GM12892 (cell line): ENCODE results near the gene TXN2.
"Not testable (repeated sequence)": the region's sequence is repeated elsewhere in the genome, so short reads cannot be mapped to it uniquely, and the experiment has no call there.

Experiments
- DNase-seq: peaks from one replicate; pipeline ENCODE4 v3.0.0; 2011; ENCODE audit not compliant: insufficient read length
- FAIRE-seq: peaks from 2 replicates; lab custom pipeline; 2011; peaks lifted over from hg19 to GRCh38; lab: Jason Lieb, UNC
- POLR2A ChIP-seq: IDR thresholded peaks from 2 replicates; pipeline ENCODE4 v1.6.1; 2011; ENCODE audit warnings: low read depth, low read length, control low read depth
- POLR2AphosphoS5 ChIP-seq: IDR thresholded peaks from 2 replicates; pipeline ENCODE4 v1.6.1; 2011; ENCODE audit warnings: low read depth, low read length, control low read depth
- TAF1 ChIP-seq: IDR thresholded peaks from 2 replicates; pipeline ENCODE4 v1.6.1; 2011; ENCODE audit warnings: low read depth, mild to moderate bottlenecking, control low read depth, low read length, borderline replicate concordance

The TXN2 gene

GRCh38 chr22:36430863-36431262 lies 50.6 kb downstream of the TXN2 start:
- no peak for FAIRE-seq
- TF ChIP-seq POLR2A (no peak), TAF1 (no peak), POLR2AphosphoS5 (no peak)
- DNase-seq, result no peak

GRCh38 chr22:36427952-36428351 lies 53.5 kb downstream of the TXN2 start:
- FAIRE-seq, DNase-seq: not testable (repeated sequence)

- FAIRE-seq, result no peak
- DNase-seq, result no peak
- TF ChIP-seq TAF1 (no peak), POLR2A (no peak), POLR2AphosphoS5 (no peak)
These were observed 55.4 kb downstream of the TXN2 start for GRCh38 chr22:36425977-36426523.

- FAIRE-seq, result no peak
- no peak for DNase-seq
These were observed 56.4 kb downstream of the TXN2 start for GRCh38 chr22:36424901-36425579.

GRCh38 chr22:36424466-36424865 lies 57.0 kb downstream of the TXN2 start:
- not testable (repeated sequence) for DNase-seq, FAIRE-seq

More at GRCh38 chr22:36424901-36425579, 56.4 kb downstream of the TXN2 start:
- no peak for TF ChIP-seq POLR2A
- TF ChIP-seq TAF1, result no peak
- TF ChIP-seq POLR2AphosphoS5, result no peak

GRCh38 chr22:36423461-36424404 lies 57.7 kb downstream of the TXN2 start:
- no peak for TF ChIP-seq POLR2A
- TF ChIP-seq TAF1, result no peak
- no peak for TF ChIP-seq POLR2AphosphoS5
- DNase-seq, result no peak
- FAIRE-seq, result no peak

GRCh38 chr22:36422287-36423014 lies 59.0 kb downstream of the TXN2 start:
- FAIRE-seq, result peak; percentile 40
- DNase-seq, result no peak
- TF ChIP-seq POLR2AphosphoS5 (no peak), POLR2A (no peak)

- FAIRE-seq (no peak), DNase-seq (no peak)
- no peak for TF ChIP-seq TAF1
- no peak for TF ChIP-seq POLR2A
- no peak for TF ChIP-seq POLR2AphosphoS5
These were observed 61.2 kb downstream of the TXN2 start for GRCh38 chr22:36419912-36420882.

GRCh38 chr22:36419177-36419911 lies 62.1 kb downstream of the TXN2 start:
- TF ChIP-seq POLR2AphosphoS5 (no peak), TAF1 (no peak), POLR2A (no peak)
- DNase-seq (no peak), FAIRE-seq (no peak)

GRCh38 chr22:36417281-36417686 lies 64.2 kb downstream of the TXN2 start:
- DNase-seq (no peak), FAIRE-seq (peak; percentile 21)
- no peak for TF ChIP-seq POLR2AphosphoS5
- no peak for TF ChIP-seq TAF1
- TF ChIP-seq POLR2A, result no peak
